Kidney capillary endothelial cell (primary cell): Measurements from ENCODE around the gene DNAH12.
"Not testable (repeated sequence)": the region's sequence is repeated elsewhere in the genome, so short reads cannot be mapped to it uniquely, and the experiment has no call there.

Experiments used
- DNase-seq: peaks from one replicate; pipeline ENCODE4 v3.0.0-alpha.2; 2018; ENCODE audit warnings: low spot score

DNAH12 gene

DNA sequence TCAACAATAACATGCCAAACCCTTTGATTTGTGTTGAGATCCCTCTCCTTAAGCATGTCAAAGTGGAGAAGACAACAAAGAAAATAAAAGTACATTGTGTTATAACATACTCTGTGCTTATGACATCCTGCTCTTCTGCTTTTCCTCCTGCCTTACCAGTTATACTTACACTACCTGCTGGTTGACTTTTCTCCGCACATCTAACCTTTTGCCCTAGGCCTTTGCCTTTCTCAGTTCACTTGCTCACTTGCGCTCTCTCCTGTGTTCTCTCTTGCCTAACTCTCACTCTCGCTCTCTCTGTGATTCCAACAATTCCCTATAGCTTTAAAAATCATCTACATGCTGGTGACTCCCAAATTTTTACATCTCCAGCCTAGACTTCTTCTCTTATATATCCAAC lies 5.7 kb downstream of the DNAH12 start:
- no peak for DNase-seq

GRCh38 chr3:57530071-57530608 lies 14.0 kb downstream of the DNAH12 start:
- DNase-seq = no peak

- DNase-seq = peak; percentile 3
These were observed 25.7 kb downstream of the DNAH12 start for GRCh38 chr3:57518276-57518915.

- no peak for DNase-seq
These were observed 32.0 kb downstream of the DNAH12 start for GRCh38 chr3:57512166-57512565.

DNA sequence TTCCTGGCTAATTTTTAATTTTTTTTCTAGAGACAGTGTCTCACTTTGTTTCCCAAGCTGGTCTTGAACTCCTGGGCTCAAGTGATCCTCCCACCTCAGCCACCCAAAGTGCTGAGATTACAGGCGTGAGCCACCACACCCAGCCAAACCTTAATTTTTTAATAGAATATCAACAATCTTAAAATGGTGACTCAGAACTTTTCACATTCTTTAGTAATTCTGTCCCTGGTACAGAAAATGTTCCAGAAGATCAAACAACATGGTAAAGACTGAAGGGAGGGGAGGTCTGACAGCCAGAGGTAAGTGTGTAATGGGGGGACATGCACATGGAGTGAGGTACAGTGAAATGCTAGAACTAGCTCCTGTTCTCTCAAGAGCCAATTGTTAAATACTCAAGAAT lies 38.2 kb downstream of the DNAH12 start:
- DNase-seq = no peak

- no peak for DNase-seq
These were observed 43.6 kb downstream of the DNAH12 start for GRCh38 chr3:57500506-57500905.

DNA sequence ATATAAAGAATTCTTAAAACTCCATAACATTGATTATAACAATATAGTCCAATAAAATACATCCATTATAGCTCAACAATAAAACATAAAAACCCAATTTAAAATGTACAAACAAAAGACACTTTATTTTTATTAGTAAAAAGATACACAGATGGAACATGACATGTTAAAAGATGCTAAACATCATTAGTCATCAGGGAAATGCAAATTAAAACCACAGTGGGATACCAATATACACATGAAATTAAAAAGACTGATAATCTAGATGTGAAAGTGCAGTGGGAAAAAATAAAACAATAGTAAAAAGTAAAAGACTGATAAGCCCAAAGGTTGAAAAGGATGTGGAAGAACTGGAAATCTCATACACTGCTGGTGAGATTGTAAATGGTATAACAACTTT lies 46.2 kb downstream of the DNAH12 start:
- no peak for DNase-seq

- no peak for DNase-seq
These were observed 59.6 kb downstream of the DNAH12 start for GRCh38 chr3:57484563-57484962.

DNA sequence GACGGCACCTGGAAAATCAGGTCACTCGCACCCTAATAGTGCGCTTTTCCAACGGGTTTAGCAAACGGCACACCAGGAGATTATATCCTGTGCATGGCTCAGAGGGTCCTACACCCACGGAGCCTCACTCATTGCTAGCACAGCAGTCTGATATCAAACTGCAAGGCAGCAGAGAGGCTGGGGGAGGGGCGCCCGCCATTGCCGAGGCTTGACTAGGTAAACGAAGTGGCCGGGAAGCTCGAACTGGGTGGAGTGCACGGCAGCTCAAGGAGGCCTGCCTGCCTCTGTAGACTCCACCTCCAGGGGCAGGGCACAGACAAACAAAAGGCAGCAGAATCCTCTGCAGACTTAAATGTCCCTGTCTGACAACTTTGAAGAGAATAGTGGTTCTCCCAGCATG lies 67.0 kb downstream of the DNAH12 start:
- DNase-seq = not testable (repeated sequence)

GRCh38 chr3:57464801-57465200 lies 79.3 kb downstream of the DNAH12 start:
- no peak for DNase-seq

- DNase-seq = no peak
These were observed 80.1 kb downstream of the DNAH12 start for GRCh38 chr3:57464011-57464410.

DNA sequence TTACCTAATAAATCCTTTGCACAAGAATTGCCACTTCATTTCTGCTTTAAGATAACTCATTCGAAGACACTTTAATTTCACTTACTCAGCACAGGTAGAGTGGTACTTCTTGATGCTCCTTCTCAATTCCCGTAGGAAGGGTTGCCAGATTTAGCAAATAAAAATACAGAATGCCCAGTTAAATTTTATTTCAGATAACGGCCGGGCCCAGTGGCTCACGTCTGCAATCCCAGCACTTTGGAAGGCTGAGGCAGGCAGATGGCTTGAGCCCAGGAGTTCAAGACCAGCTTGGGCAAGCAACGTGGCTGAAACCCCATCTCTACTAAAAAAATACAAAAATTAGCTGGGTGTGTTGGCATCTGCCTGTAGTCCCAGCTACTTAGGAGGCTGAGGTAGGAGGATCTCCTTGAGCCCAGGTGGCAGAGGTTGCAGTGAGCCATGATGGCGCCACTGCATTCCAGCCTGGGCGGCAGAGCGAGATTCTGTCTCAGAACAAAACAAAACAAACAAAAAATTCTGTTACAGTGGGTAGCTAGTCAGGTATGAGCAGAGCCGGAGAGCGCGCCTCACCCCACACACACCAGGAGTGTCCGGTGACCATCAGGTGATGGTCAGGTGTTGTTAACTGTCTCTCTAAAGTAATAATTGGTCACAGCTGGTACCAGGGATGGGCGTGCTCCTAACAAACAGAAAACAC lies 92.8 kb downstream of the DNAH12 start:
- DNase-seq = no peak

DNA sequence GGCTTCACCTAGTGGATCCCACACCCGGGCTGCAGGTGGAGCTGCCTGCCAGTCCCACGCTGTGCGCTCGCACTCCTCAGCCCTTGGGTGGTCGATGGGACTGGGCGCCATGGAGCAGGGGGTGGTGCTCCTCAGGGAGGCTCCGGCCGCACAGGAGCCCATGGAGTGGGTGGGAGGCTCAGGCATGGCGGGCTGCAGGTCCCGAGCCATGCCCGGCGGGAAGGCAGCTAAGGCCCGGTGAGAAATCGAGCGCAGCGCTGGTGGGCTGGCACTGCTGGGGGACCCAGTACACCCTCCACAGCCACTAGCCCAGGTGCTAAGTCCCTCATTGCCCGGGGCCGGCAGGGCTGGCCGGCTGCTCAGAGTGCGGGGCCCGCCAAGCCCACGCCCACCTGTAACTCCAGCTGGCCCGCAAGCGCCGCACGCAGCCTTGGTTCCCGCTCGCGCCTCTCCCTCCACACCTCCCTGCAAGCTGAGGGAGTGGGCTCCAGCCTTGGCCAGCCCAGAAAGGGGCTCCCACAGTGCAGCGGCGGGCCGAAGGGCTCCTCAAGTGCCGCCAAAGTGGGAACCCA lies 94.8 kb downstream of the DNAH12 start:
- not testable (repeated sequence) for DNase-seq

DNA sequence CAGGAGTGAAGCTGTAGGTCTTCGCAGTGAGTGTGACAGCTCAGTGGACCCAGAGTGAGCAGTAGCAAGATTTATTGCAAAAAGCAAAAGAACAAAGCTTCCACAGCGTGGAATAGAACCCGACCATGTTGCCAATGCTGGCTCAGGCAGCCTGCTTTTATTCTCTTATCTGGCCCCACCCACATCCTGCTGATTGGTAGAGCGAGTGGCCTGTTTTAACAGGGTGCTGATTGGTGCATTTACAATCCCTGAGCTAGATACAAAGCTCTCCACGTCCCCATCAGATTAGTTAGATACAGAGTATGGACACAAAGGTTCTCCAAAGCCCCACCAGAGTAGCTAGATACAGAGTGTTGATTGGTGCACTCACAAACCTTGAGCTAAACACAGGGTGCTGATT lies 95.7 kb downstream of the DNAH12 start:
- DNase-seq = not testable (repeated sequence)

DNA sequence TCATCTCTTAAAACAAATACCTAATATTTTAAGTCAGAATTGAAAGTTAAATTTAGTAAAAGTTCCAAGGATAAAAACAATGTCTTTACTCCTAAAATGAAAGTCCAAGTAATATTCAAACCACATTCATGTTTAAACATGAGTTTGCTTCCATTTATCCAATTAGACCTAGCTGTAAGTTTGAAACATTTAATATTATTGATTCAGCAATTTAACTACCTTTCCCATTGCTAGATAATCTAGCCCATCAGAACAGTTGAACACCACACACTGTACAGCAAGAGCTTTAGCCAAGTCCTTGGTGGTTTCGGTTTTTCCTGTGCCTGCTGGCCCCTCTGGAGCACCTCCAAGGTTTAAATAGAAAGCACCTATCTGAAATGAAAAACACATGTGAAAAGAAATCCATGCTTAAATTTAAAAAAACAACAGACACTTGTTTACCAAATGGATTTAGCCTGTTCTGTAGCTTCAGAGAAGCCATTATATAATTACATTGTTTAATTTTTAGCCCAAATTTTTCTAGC lies 97.8 kb downstream of the DNAH12 start:
- no peak for DNase-seq

- no peak for DNase-seq
These were observed 99.7 kb downstream of the DNAH12 start for GRCh38 chr3:57444469-57444868.

DNA sequence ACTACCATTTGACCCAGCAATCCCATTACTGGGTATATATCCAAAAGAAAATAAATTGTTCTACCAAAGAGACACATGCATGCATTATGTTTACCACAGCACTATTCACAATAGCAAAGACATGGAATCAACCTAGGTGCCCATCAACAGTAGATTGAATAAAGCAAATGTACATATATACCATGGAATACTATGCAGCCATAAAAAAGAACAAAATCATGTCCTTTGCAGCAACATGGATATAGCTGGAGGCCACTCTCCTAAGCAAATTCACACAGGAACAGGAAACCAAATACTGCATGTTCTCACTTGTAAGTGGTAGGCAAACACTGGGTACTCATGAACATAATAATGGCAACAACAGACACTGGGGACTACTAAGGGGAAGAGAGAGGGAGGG lies 104.0 kb downstream of the DNAH12 start:
- not testable (repeated sequence) for DNase-seq

- DNase-seq = not testable (repeated sequence)
These were observed 105.7 kb downstream of the DNAH12 start for GRCh38 chr3:57438460-57438859.

DNA sequence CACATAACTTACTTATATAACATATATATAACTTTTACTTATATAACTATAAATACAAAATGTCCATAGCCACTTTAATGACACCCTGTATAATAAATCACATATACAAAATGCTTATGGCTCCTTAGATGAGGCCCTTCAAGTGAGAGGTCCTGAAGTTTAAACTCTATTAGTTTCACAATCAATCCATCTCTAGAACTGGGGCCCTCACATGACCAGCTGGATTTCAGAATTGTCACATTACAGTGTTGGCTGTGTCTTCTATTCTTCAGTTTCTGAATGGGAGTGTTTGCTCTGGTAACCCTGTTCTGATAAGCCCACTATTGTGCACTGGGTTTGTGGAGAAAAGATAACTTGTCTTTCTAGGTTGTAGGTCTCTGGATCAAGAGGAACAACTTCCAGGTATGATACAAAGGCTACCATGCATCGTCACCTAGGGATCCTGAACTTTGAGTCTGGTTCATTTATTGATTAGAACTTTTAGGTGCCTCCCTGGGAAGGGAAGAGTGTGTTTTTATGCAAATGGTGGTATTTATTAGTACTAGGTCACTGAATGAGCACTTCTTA lies 107.9 kb downstream of the DNAH12 start:
- DNase-seq = no peak

GRCh38 chr3:57434041-57434440 lies 110.1 kb downstream of the DNAH12 start:
- peak; percentile 27 for DNase-seq

GRCh38 chr3:57423335-57423734 lies 120.8 kb downstream of the DNAH12 start:
- no peak for DNase-seq

DNA sequence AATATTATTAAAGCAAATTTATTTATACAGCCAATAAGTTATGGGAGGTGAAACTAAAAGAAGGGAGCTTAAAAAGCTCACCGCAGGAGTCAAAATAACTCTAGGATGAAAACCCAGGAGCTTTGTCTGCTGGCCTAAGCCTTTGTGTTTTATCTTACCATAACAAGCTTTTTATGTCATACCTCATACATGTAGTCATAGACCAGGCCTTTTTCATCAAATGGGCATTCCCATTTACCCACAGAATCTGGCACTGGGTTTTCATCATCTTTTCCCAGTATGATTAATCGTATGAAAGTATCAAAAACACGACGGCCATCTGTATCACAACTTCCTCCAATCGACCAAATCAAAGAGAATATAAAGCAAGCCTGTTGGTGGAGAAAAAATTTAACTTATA lies 122.8 kb downstream of the DNAH12 start:
- no peak for DNase-seq

GRCh38 chr3:57420001-57420400 lies 124.1 kb downstream of the DNAH12 start:
- no peak for DNase-seq
